ENCODE results near the gene NCMAP. TPM values are rescaled to one million over a fixed set of nuclear protein-coding genes. Genes with fewer than 3 reads are reported as not detected.

Gene NCMAP
- total and polyA plus RNA-seq, 2 of the 8 experiments (the other 6 are each of a cell fraction or from before 2014, with no cell fraction given), result 0.21 to 0.39 TPM

DNA sequence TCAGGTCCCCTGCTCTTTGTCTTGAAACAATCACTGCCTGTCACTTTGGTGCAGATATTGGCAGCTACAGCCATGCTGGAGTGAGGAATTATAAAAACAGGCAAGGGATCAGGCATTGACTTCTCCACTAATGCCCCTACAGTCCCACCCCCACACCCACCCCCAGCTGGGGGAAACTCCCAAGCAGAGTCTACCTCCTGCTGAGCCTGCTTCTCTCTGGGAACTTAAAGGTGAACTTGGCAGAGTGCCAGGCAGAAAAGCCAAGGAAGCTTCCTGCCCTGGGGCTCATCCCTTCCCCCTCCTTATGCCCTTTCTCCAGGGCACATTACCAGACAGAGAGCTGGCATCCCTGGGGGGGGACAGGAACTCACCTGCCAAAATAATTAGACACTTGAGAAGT, 6.7 kb downstream of the NCMAP start (continued):
- TF ChIP-seq, protein P1, sequence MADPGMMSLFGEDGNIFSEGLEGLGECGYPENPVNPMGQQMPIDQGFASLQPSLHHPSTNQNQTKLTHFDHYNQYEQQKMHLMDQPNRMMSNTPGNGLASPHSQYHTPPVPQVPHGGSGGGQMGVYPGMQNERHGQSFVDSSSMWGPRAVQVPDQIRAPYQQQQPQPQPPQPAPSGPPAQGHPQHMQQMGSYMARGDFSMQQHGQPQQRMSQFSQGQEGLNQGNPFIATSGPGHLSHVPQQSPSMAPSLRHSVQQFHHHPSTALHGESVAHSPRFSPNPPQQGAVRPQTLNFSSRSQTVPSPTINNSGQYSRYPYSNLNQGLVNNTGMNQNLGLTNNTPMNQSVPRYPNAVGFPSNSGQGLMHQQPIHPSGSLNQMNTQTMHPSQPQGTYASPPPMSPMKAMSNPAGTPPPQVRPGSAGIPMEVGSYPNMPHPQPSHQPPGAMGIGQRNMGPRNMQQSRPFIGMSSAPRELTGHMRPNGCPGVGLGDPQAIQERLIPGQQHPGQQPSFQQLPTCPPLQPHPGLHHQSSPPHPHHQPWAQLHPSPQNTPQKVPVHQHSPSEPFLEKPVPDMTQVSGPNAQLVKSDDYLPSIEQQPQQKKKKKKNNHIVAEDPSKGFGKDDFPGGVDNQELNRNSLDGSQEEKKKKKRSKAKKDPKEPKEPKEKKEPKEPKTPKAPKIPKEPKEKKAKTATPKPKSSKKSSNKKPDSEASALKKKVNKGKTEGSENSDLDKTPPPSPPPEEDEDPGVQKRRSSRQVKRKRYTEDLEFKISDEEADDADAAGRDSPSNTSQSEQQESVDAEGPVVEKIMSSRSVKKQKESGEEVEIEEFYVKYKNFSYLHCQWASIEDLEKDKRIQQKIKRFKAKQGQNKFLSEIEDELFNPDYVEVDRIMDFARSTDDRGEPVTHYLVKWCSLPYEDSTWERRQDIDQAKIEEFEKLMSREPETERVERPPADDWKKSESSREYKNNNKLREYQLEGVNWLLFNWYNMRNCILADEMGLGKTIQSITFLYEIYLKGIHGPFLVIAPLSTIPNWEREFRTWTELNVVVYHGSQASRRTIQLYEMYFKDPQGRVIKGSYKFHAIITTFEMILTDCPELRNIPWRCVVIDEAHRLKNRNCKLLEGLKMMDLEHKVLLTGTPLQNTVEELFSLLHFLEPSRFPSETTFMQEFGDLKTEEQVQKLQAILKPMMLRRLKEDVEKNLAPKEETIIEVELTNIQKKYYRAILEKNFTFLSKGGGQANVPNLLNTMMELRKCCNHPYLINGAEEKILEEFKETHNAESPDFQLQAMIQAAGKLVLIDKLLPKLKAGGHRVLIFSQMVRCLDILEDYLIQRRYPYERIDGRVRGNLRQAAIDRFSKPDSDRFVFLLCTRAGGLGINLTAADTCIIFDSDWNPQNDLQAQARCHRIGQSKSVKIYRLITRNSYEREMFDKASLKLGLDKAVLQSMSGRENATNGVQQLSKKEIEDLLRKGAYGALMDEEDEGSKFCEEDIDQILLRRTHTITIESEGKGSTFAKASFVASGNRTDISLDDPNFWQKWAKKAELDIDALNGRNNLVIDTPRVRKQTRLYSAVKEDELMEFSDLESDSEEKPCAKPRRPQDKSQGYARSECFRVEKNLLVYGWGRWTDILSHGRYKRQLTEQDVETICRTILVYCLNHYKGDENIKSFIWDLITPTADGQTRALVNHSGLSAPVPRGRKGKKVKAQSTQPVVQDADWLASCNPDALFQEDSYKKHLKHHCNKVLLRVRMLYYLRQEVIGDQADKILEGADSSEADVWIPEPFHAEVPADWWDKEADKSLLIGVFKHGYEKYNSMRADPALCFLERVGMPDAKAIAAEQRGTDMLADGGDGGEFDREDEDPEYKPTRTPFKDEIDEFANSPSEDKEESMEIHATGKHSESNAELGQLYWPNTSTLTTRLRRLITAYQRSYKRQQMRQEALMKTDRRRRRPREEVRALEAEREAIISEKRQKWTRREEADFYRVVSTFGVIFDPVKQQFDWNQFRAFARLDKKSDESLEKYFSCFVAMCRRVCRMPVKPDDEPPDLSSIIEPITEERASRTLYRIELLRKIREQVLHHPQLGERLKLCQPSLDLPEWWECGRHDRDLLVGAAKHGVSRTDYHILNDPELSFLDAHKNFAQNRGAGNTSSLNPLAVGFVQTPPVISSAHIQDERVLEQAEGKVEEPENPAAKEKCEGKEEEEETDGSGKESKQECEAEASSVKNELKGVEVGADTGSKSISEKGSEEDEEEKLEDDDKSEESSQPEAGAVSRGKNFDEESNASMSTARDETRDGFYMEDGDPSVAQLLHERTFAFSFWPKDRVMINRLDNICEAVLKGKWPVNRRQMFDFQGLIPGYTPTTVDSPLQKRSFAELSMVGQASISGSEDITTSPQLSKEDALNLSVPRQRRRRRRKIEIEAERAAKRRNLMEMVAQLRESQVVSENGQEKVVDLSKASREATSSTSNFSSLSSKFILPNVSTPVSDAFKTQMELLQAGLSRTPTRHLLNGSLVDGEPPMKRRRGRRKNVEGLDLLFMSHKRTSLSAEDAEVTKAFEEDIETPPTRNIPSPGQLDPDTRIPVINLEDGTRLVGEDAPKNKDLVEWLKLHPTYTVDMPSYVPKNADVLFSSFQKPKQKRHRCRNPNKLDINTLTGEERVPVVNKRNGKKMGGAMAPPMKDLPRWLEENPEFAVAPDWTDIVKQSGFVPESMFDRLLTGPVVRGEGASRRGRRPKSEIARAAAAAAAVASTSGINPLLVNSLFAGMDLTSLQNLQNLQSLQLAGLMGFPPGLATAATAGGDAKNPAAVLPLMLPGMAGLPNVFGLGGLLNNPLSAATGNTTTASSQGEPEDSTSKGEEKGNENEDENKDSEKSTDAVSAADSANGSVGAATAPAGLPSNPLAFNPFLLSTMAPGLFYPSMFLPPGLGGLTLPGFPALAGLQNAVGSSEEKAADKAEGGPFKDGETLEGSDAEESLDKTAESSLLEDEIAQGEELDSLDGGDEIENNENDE (IDR thresholded peaks at IDR 0.05; ENCODE audit: insufficient replicate concordance, low read length), result no peak
- no peak for TF ChIP-seq PHF8 (conservative IDR thresholded peaks at IDR 0.05; ENCODE audit: low read depth, low read length)

All from H1 (cell line).